ENCODE data around the gene CTIF. TPM values are rescaled to one million over a fixed set of nuclear protein-coding genes. Genes with fewer than 3 reads are reported as not detected.
A peak's percentile ranks its signal among the peaks of the same experiment; 100 is the strongest.

Gene CTIF
- total RNA-seq, 3 donors from 2014 or later, result 13.2 to 50.3 (median 19.6) TPM

DNA sequence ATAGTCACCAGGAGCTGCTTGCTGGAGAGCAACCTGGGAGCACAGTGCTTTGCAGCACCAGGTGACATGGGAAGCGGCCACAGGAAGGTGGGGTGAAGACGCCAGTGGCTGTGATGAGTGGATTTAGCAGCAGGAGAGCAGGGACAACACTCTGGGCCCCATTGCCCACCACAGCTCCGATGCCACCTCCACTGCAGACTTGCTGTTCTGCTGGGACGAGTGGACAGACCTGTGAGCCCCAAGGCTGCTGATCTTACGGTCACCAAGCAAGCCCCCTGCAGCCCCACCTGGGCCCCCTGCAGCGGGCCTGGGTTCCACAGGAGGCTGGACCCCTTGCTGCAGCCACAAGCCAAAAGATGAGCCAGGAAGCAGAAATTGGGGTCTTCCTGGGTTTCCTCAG lies 73.7 kb downstream of the CTIF start:
- intact Hi-C loops (cut with DNase I, micrococcal nuclease), result no loop called here

DNA sequence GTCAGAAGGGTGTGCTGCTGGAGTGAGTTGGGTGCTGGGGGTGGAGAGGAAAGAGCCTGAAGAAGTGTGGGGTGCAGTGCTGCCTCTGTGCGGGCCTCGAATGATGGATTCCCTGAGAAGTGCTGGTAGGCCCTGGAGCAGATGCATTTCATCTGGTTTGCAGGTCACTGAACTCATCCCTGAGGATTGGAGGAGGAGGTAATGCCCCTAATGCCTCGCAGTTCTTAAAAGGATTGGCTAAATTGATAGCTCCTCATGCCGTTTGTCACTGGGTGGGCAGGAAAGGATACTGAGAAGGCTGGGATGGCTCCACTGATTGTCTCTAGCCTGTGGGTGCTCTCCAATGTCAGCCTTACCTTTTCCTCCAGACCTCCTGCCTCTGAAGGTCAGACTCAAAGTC lies 74.1 kb downstream of the CTIF start:
- no peaks in the 10 kb centered on the region for H3K36me3 ChIP-seq (ENCODE audit: low read depth)
- ATAC-seq (no peak), DNase-seq (no peak)
- intact Hi-C loops (cut with DNase I, micrococcal nuclease), result no loop called here
- peaks cover 6% of the 10 kb centered on the region for H3K4me1 ChIP-seq (ENCODE audit: low read depth)
- H3K4me3 ChIP-seq, result no peak overlapping the region
- no peaks in the 10 kb centered on the region for H3K9me3 ChIP-seq
- TF ChIP-seq, protein P1, sequence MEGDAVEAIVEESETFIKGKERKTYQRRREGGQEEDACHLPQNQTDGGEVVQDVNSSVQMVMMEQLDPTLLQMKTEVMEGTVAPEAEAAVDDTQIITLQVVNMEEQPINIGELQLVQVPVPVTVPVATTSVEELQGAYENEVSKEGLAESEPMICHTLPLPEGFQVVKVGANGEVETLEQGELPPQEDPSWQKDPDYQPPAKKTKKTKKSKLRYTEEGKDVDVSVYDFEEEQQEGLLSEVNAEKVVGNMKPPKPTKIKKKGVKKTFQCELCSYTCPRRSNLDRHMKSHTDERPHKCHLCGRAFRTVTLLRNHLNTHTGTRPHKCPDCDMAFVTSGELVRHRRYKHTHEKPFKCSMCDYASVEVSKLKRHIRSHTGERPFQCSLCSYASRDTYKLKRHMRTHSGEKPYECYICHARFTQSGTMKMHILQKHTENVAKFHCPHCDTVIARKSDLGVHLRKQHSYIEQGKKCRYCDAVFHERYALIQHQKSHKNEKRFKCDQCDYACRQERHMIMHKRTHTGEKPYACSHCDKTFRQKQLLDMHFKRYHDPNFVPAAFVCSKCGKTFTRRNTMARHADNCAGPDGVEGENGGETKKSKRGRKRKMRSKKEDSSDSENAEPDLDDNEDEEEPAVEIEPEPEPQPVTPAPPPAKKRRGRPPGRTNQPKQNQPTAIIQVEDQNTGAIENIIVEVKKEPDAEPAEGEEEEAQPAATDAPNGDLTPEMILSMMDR (IDR thresholded peaks at IDR 0.05), result no peak

More for the DNA sequence above, 73.7 kb downstream of the CTIF start:
- Histone ChIP-seq H3K4me1 (ENCODE audit: low read depth) (peaks cover 6% of the 10 kb centered on the region), H3K4me3 (no peak overlapping the region), H3K36me3 (ENCODE audit: low read depth) (no peaks in the 10 kb centered on the region), H3K9me3 (no peaks in the 10 kb centered on the region)
- TF ChIP-seq, protein P1 (IDR thresholded peaks at IDR 0.05), result no peak
- DNase-seq (no peak), ATAC-seq (no peak)

DNA sequence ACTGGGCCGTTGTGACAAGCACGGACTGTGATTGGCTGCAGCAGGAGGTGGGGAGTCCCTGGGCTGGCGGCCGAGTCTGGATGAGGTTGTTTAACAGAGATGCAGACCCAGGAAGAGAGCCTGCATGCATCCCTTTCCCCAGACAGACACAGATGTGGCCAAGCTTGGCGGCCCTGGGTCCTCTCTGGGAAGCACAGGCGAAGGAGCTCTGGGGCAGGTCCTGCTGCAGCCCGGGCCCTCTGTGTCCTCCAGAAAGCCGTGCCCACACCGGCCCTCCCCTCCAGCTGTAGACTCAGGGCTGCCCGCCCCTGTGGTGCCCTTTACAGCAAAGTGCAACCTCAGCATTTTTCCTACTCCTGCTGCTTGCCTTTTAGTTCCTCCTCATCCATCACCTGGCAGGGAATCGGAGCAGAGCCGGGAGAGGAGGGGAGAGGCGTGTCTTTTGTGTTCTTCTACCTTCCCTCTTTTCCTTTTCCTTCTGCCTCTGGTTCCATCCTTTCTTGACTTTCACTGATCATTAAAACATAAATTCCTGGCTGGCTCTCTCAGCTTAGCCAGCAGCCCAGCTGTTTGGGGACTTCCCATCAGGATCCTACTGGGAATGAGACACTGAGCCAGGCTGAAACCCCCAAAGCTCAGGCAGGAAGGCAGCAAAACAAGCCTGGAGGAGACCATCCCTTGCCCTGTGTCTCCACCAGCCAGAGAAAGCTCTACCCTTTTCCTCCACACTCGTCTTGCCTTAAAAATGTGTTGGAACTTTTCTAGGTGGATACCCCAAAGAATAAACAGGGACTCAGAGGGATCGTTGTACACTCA lies 75.0 kb downstream of the CTIF start:
- H3K4me1 ChIP-seq (ENCODE audit: low read depth), result peaks cover 6% of the 10 kb centered on the region
- TF ChIP-seq, protein P1 (IDR thresholded peaks at IDR 0.05), result no peak
- H3K36me3 ChIP-seq (ENCODE audit: low read depth), result no peaks in the 10 kb centered on the region
- no peak for ATAC-seq
- peak in 1 of 3 donors; percentile 16 for DNase-seq
- H3K4me3 ChIP-seq, result no peak overlapping the region
- no peaks in the 10 kb centered on the region for H3K9me3 ChIP-seq
- intact Hi-C loops (cut with DNase I, micrococcal nuclease), result no loop called here

DNA sequence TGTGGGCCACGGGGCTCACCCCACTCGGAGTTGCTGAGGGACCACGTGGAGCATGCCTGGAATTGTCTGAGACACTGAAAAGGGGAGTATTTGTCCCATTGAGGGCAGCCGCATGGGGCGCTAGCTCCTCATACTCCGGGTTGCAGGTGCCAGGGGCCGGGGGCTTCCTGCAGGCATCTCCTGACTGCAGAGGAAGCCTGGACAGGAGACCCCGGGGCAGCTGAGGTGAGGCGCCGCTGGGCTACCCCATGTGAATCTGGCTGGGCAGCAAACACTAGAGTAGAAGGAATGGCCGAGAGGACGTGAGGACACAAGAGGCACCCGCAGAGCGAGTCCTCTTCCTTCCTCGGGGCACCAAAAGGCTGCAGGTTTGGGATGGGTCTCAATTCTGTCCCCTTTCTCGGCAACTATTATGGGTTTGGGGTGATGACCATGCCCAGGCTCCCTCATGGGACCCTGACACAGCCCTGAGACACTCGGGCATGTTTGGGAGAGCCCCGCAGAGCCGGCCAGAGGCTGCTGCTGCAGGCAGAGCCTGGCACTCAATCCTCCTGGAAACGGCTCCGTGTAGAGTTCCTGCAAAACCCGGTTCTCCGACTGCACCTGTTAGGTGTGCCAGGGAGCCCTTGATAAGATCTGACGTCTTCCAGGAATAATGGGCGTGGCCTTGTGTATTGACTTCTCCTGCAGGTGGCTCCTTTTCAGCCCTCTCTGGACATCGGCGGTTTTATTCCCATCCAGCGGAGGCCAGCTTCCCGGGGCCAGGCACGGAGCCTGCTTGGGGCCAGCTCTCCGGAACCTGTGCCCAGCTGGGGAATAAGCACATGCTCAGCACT lies 77.0 kb downstream of the CTIF start:
- intact Hi-C loops (cut with DNase I, micrococcal nuclease), result no loop called here
- Histone ChIP-seq H3K4me3 (no peak overlapping the region), H3K9me3 (no peaks in the 10 kb centered on the region), H3K36me3 (ENCODE audit: low read depth) (no peaks in the 10 kb centered on the region), H3K4me1 (ENCODE audit: low read depth) (peaks cover 6% of the 10 kb centered on the region)
- DNase-seq (peak in 2 of 3 donors; percentile 59 to 82), ATAC-seq (peak; percentile 95)
- TF ChIP-seq, protein P1 (IDR thresholded peaks at IDR 0.05), result no peak

DNA sequence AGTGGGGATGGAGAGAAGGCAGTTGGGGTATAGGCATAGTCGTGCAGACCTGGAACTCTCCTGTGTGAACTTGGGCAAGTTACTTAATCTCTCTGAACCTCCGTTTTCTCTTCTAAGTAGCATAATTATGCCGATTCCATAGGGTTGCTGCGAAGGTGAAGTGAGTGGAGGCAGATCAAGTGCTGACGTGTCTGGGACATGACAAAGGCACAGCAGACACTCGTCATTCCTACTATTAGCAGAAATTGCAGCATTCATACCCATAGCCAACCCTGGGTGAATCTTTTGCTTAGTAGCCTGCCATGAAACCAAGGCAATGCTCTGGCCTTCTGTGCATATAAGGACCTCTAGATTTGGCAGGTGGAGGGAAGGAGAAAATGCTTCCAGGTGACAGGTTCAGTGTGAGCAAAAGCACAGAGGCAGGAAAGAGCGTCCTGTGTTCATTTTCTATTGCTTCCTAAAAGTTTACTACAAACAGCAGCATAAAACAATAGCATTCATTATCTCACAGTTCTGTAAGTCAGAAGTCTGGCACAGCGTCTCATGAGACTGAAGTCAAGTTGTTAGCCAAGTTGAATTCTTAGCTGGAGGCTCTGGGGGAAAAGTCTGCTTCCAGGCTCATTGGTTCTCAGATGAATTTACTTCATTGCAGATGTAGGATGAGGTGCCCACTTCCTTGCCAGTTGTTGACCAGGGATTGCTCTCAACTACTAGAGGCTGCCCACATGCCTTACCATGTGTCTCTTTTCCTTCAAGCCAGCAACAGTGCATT lies 77.8 kb downstream of the CTIF start:
- Histone ChIP-seq H3K9me3 (no peaks in the 10 kb centered on the region), H3K36me3 (ENCODE audit: low read depth) (no peaks in the 10 kb centered on the region), H3K4me1 (ENCODE audit: low read depth) (peaks cover 6% of the 10 kb centered on the region), H3K4me3 (no peak overlapping the region)
- no peak for ATAC-seq
- TF ChIP-seq, protein P1 (IDR thresholded peaks at IDR 0.05), result no peak
- intact Hi-C loops (cut with DNase I, micrococcal nuclease), result no loop called here
- no peak for DNase-seq

All from mucosa of descending colon (tissue), 3 donors.